MCF 10A (cell line): ENCODE results near the gene KLRF2. TPM values are rescaled to one million over a fixed set of nuclear protein-coding genes. Genes with fewer than 3 reads are reported as not detected.

ENCODE experiments used
- BruUV-seq: library from RNA; stranded (reverse); fragments of 400-500 nt; replicated peaks from 2 replicates; lab custom pipeline; 2021; lab: Mats Ljungman, UMichigan
- CTCF ChIA-PET: fragments of 300-600 bp; sonication (Branson Sonifier 250); formaldehyde crosslinking; extraction: SDS; loops from one replicate; lab custom pipeline; 2021; ENCODE audit warnings: antibody characterized with exemption, inconsistent platforms; lab: Yijun Ruan, JAX
- POLR2A ChIA-PET: fragments of 300-600, 350-650 bp; sonication (Branson Sonifier 250); formaldehyde crosslinking; extraction: SDS; loops from one replicate; lab custom pipeline; 2020; ENCODE audit warnings: antibody characterized with exemption, inconsistent platforms; lab: Yijun Ruan, JAX
- DNase-seq: peaks from one replicate; pipeline ENCODE4 v3.0.0-alpha.2; 2018; ENCODE audit not compliant: unreplicated experiment
- H3K27ac Mint-ChIP-seq: one replicate; pipeline ENCODE4 v1.8.0; 2022; ENCODE audit warnings: mild to moderate bottlenecking, low read depth, mixed read lengths; ENCODE audit not compliant: unreplicated experiment
- H3K27me3 Mint-ChIP-seq: one replicate; pipeline ENCODE4 v1.8.0; 2022; ENCODE audit warnings: mixed read lengths; ENCODE audit not compliant: insufficient read depth, unreplicated experiment
- H3K36me3 Mint-ChIP-seq: one replicate; pipeline ENCODE4 v1.8.0; 2022; ENCODE audit warnings: mild to moderate bottlenecking, moderate library complexity, mixed read lengths; ENCODE audit not compliant: insufficient read depth, unreplicated experiment
- H3K4me1 Mint-ChIP-seq: one replicate; pipeline ENCODE4 v1.8.0; 2022; ENCODE audit warnings: mixed read lengths; ENCODE audit not compliant: insufficient read depth, unreplicated experiment
- H3K4me3 Mint-ChIP-seq: one replicate; pipeline ENCODE4 v1.8.0; 2022; ENCODE audit warnings: mild to moderate bottlenecking, moderate library complexity, mixed read lengths; ENCODE audit not compliant: unreplicated experiment
- H3K9me3 Mint-ChIP-seq: one replicate; pipeline ENCODE4 v1.8.0; 2022; ENCODE audit warnings: mixed read lengths; ENCODE audit not compliant: unreplicated experiment
- intact Hi-C: fragments of 100-400 bp; cut with micrococcal nuclease; formaldehyde crosslinking; loops from 2 replicates; pipeline ENCODE4 v1.14.1; 2022
- total RNA-seq: library from RNA; stranded (reverse); gene quantifications from 2 replicates; pipeline ENCODE4 v1.2.3, GENCODE V29; 2022
- TF ChIP-seq, protein P1 (sequence below): fragments of 200-600 bp; IDR thresholded peaks from one replicate; pipeline ENCODE4 v1.8.0; 2022; ENCODE audit warnings: antibody characterized with exemption, mild to moderate bottlenecking; ENCODE audit not compliant: unreplicated experiment

KLRF2 gene
- total RNA-seq, 1 experiment from 2014 or later, result not detected

DNA sequence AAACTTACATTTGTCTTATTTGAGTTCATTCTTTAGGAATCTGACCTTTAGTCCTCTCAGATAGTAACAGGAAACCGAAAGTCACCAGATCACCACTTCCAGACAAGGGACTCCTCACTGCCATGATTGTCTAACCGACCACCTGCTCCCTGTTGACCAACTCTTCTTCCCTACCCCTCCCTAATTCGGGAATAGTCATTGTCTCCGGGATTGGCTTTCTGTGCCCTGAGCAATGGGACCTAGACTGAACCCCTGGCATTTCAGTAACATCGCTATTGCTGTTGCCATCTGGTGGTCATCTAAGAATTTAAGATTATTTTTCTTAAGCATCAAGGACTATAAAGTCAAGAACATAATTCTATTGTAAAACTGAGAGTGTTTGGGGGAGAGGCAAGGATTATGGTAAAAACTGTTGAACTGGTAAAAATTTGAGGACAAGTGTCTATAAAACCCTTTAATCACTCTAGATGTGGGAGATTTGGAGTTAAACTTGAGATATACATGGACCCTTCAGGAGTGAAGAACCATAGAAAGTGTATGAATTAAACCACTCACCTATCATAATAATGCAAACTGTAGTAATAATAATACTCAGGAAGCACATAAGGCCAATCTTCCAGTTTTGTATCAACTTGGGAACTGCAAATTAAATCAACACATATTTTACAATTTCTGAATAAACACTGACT lies 44.6 kb downstream of the KLRF2 start:
- POLR2A ChIA-PET, result interaction anchor here (0.9 to 1.0 kb wide), 2 partner anchors 57 to 175 kb away, joined by 3 to 4 read pairs; partner anchors contain the start of gene CLEC2B
- Mint-ChIP-seq H3K9me3 (no peaks in the 10 kb centered on the region), H3K4me3 (peak overlapping the region; percentile 33), H3K4me1 (peaks cover 6% of the 10 kb centered on the region), H3K27ac (no peak overlapping the region), H3K36me3 (no peaks in the 10 kb centered on the region), H3K27me3 (no peaks in the 10 kb centered on the region)
- peak; percentile 57 for DNase-seq
- no TSS peak for BruUV-seq
- intact Hi-C loops, result loop anchor here (1.0 to 5.0 kb wide), 3 partner anchors 112 to 216 kb away; no protein-coding TSS in a partner anchor
- TF ChIP-seq, protein P1, sequence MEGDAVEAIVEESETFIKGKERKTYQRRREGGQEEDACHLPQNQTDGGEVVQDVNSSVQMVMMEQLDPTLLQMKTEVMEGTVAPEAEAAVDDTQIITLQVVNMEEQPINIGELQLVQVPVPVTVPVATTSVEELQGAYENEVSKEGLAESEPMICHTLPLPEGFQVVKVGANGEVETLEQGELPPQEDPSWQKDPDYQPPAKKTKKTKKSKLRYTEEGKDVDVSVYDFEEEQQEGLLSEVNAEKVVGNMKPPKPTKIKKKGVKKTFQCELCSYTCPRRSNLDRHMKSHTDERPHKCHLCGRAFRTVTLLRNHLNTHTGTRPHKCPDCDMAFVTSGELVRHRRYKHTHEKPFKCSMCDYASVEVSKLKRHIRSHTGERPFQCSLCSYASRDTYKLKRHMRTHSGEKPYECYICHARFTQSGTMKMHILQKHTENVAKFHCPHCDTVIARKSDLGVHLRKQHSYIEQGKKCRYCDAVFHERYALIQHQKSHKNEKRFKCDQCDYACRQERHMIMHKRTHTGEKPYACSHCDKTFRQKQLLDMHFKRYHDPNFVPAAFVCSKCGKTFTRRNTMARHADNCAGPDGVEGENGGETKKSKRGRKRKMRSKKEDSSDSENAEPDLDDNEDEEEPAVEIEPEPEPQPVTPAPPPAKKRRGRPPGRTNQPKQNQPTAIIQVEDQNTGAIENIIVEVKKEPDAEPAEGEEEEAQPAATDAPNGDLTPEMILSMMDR, result peak; percentile 46
- CTCF ChIA-PET, result interaction anchor here (0.6 to 4.1 kb wide), 14 partner anchors 17 to 1097 kb away, joined by 3 to 45 read pairs (median 5); partner anchors contain the start of gene CLEC12B

DNA sequence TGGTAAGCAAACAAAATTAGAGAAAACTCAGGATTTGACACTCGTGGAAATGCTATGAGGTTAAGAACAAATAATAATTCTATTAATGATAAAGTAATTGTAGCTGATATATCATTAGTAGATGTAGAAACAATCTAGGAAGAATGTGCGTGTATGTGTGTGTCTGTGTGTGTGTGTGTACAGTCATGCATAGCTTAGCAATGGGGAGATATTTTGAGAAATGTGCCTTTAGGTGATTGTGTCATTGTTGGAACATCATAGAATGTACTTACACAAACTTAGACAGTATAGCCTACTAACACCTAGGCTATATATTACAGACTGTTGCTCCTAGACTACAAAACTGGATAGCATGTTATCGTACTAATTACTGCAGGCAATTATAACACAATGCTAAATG lies 45.6 kb downstream of the KLRF2 start:
- BruUV-seq, result no TSS peak
- ChIA-PET POLR2A (interaction anchor here (1.3 kb wide), 1 partner anchor 56 kb away, joined by 3 read pairs; no protein-coding TSS in a partner anchor), CTCF (interaction anchor here (0.6 to 4.1 kb wide), 11 partner anchors 21 to 596 kb away, joined by 3 to 45 read pairs (median 4); no protein-coding TSS in a partner anchor)
- no peaks in the 10 kb centered on the region for H3K9me3 Mint-ChIP-seq
- TF ChIP-seq, protein P1, result no peak
- intact Hi-C loops, result loop anchor here (5.0 kb wide), 1 partner anchor 215 kb away; no protein-coding TSS in a partner anchor
- no peaks in the 10 kb centered on the region for H3K36me3 Mint-ChIP-seq
- DNase-seq, result no peak
- peaks cover 6% of the 10 kb centered on the region for H3K4me1 Mint-ChIP-seq
- H3K27me3 Mint-ChIP-seq, result no peaks in the 10 kb centered on the region
- H3K27ac Mint-ChIP-seq, result no peak overlapping the region
- H3K4me3 Mint-ChIP-seq, result no peak overlapping the region

DNA sequence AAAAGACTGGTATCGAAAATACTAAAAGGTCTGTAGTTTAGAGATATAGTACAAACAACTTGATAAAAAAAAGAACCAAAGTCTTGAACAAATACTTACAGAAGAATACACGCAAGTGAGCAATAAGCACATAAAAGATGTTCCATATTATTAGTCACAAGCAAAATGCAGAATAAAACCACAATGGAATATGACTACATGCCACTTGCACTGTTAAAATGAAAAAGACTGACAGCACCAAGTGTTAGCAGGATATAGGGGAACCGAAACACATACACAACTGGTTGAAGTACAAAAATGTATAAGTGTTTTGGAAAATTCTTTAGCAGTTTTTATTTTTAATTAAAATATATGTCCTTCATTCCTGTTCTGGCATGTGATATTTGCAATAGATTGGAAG lies 47.3 kb downstream of the KLRF2 start:
- Mint-ChIP-seq H3K27me3 (no peaks in the 10 kb centered on the region), H3K4me3 (no peak overlapping the region), H3K27ac (no peak overlapping the region), H3K4me1 (peaks cover 6% of the 10 kb centered on the region), H3K36me3 (no peaks in the 10 kb centered on the region), H3K9me3 (no peaks in the 10 kb centered on the region)
- ChIA-PET POLR2A (interaction anchor here (1.3 kb wide), 1 partner anchor 178 kb away, joined by 3 read pairs; no protein-coding TSS in a partner anchor), CTCF (interaction anchor here (1.8 to 4.1 kb wide), 2 partner anchors 114 to 178 kb away, joined by 12 to 45 read pairs; no protein-coding TSS in a partner anchor)
- intact Hi-C loops, result loop anchor here (5.0 kb wide), 1 partner anchor 214 kb away; no protein-coding TSS in a partner anchor
- TF ChIP-seq, protein P1, result no peak
- DNase-seq, result no peak
- no TSS peak for BruUV-seq

DNA sequence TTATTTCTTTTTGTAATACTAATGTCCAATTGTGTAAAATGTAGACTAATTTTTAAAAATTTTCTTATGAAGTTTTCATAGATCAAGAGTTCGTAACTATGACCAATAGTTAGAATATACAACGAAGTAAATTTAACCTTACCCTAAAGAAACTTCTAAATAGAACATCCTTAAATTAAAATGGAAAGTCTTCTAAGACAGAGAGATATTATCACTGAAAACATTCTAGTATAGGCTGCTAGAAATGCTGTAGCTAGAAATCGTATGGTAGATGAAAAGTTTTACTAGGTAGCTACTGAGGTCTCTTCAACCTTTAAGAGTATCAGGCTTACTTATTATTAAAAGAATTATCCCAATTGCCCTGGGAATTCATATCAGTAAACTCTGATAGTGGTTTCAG lies 50.0 kb downstream of the KLRF2 start:
- H3K9me3 Mint-ChIP-seq, result no peaks in the 10 kb centered on the region
- no peak overlapping the region for H3K4me3 Mint-ChIP-seq
- ChIA-PET POLR2A (no interaction called here), CTCF (interaction anchor here (1.3 to 1.5 kb wide), 2 partner anchors 117 to 180 kb away, joined by 3 read pairs; no protein-coding TSS in a partner anchor)
- H3K27ac Mint-ChIP-seq, result no peak overlapping the region
- TF ChIP-seq, protein P1, result no peak
- no peaks in the 10 kb centered on the region for H3K36me3 Mint-ChIP-seq
- no peaks in the 10 kb centered on the region for H3K4me1 Mint-ChIP-seq
- intact Hi-C loops, result no loop called here
- no peak for DNase-seq
- no TSS peak for BruUV-seq
- H3K27me3 Mint-ChIP-seq, result no peaks in the 10 kb centered on the region
